HuH-7.5 (cell line): Measurements from ENCODE around the gene ASXL2.
"Not testable (repeated sequence)": the region's sequence is repeated elsewhere in the genome, so short reads cannot be mapped to it uniquely, and the experiment has no call there.

ENCODE experiments used
- DNase-seq: peaks from one replicate; pipeline ENCODE4 v3.0.0; 2011; ENCODE audit warnings: low spot score

Gene ASXL2

GRCh38 chr2:25891672-25892071 lies 13.4 kb upstream of the ASXL2 start:
- DNase-seq = no peak

DNA sequence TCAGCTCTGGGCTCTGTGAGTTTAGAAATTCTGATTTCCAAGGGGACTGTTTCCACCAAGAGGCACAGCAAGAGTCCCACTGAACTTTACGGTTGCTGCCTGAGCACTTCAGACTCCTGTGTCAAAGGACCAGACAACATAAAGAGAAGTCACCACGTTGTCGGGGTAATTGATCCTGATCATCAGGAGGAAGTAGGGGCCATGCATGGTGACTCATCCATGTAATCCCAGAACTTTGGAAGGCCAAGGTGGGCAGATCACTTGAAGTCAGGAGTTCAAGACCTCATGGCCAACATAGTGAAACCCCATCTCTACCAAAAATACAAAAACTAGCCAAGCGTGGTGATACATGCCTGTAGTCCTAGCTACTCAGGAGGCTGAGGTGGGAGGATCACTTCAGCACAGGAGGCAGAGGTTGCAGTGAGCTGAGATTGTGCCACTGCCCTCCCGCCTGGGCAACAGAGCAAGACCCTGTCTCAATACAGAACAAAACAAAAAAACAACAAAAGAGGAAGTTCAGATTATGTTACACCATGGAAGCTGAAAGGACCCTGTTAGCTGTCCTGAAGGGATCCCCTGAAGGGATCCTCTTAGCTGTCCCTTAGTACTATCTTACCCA lies 9.4 kb upstream of the ASXL2 start:
- DNase-seq = no peak

- DNase-seq = no peak
Measured at GRCh38 chr2:25885933-25886332, 7.6 kb upstream of the ASXL2 start.

GRCh38 chr2:25881764-25882163 lies 3.5 kb upstream of the ASXL2 start:
- no peak for DNase-seq

DNA sequence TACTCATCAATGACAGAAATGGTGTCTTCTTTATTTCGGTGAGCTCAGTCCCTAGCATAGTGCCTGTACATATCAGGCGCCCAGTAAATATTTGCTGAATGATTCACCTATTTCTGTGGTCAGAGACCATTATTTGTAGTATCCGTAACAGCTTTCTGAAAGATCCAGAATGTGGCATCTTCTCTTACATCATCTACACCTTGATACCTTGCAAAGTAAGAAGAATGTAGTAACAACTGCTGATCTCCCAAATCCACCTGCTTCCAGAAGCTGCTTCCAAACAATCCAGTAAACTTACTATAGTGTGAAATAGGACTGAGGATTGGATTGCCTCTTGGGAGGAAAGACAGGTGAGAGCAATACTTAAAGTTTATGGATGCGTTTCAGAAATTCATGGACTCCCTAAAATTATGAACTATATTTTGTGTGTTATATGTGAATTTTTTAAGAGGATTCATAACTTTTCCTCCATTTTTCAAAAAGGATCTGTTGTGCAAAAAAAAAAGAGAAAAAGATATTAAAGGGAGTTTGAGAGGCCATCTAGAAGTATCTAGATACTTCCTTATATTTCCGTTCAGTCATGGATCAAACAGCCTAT lies 945 bp upstream of the ASXL2 start:
- no peak for DNase-seq

DNA sequence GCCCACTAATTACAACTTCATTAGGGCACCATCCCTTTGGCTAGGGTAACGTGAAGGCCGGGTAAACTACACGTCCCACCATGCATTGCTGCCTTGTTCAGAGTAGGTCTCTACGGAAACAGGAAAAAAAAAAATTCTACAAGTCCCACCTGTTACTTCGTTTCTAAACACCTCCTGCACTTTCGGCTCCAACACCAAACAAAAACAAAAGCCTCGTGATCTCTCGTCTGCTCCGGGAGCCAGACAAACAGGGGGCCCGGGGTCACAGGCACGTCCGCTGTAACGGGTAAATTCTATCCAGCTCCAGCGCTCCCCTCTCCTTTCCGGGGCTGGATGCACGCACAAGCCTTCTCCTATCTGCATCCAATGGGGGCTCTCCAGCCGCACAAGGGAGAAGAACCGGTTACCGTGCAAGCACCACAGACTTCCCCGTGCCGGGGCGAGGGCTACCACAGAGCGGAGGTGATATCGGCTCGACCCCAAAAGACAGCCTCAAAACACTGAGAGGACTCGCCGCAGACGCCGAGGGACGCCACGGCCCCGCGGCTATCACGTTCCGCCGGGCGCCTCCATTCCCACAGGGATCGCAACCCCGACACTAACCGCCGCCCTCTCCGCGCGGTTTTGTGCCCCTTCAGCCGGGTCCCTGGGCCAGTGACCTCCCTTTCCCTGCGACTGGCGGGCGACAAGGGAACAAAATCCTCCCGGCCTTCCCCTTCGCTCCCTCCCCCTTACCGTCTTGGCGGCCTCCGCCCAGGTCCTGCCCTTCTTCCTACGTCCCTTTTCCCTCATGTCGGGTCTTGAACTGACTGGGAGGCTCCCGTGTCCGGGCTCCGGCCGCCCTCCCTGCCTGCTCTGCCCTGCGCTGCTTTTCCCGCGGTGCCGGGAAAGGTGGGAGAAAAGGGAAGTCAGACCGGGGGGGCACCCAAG lies 591 bp downstream of the ASXL2 start:
- peak; percentile 56 for DNase-seq

GRCh38 chr2:25872134-25872533 lies 6.2 kb downstream of the ASXL2 start:
- no peak for DNase-seq

GRCh38 chr2:25867396-25868003 lies 10.8 kb downstream of the ASXL2 start:
- DNase-seq = no peak

DNA sequence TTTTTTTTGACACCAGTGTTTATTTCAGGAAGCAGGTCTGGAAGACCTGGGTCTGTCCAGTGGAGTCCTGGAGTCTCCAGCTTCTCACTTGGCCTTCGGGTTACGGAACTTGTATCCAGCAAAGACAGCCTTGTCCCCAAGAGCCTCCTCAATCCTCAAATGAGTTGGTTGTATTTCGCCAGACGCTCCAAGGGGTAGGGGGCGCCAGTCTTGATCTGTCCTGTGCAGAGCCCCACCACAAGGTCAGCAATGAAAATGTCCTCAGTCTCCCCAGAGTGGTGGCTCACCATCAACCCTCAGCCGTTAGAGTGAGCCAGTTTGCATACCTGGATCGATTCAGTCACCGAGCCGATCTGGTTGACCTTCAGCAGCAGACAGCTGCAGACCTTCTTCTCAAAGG lies 21.9 kb downstream of the ASXL2 start:
- DNase-seq = no peak

DNA sequence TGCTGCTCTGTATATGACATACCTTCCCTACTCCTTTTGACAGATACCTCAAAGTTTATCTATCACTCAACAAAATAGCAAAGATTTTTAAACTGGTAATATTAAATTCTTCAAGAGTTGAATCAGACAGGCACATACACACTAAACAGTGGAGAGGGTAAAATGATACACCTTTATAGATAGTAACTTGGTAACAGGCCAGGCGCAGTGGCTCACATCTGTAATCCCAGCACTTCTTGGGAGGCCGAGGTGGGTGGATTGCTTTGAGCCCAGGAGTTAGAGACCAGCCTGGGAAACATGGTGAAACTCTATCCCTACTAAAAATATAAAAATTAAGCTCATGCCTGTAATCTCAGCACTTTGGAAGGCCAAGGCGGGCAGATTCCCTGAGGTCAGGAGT lies 23.2 kb downstream of the ASXL2 start:
- no peak for DNase-seq

DNA sequence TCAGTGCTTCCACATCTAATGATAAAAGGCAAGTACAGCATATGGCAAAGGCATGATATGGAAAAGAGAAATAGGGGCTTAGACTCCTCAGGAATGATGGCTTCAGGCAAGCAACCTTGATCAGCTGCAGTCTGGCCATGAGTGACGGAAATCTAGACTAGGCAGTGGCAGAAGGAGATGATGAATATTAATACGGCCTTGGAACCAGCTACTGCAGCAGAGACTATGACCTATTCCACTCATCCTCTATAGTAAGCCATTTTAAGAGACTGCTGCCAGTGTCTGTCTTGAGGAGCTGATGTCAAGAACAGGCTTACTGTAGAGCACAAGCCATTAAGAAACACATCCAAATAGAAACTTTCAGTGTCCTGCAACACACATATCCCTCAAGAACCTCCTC lies 23.7 kb downstream of the ASXL2 start:
- no peak for DNase-seq

DNA sequence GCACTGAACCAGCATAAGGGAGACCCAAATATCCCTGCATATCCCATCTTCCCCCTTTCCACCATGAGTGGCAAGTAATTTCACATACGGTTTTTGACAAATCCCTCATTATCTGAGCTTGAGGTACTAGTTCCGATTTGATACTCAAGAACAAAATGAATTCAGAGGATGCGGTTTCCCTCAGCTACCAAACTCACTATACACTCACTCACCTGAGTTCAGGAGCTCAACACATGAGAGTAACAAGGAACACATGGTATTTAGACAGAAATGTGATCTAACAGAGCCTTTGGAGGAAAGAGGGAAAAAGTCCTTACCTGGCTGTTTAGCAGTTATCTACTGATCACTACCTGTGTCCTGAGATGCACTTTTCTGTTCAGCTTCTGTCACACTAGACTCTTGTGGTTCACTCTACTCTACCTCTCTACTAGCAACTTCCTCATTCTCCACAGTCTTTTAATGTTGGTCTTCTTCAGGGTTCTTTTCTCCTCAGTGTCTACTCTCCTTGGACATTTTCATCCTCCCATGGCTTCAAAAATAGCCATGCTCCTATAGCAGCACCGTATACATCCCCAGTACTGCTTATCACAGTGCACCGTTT lies 25.1 kb downstream of the ASXL2 start:
- no peak for DNase-seq

- peak; percentile 16 for DNase-seq
Measured at GRCh38 chr2:25851740-25852503, 26.4 kb downstream of the ASXL2 start.

DNA sequence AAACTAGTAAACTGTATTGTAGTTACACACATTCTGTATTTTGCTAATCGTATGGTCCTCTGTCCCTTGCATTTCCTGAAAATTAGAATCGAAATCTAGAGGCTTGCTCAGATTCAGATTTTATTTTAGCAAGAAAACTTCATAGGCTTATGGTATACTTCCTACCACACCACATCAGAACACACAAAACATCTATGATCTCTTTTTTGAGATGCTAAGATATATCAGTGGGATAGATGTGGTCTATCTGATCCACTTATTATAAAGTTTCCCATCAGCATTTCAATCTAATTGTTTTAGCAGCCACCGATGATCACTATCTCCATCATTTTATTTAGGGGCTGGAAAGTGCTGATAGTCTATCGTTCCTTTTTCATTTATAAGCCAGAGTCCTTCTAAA lies 27.9 kb downstream of the ASXL2 start:
- not testable (repeated sequence) for DNase-seq

- DNase-seq = not testable (repeated sequence)
Measured at GRCh38 chr2:25849350-25849749, 28.9 kb downstream of the ASXL2 start.

DNA sequence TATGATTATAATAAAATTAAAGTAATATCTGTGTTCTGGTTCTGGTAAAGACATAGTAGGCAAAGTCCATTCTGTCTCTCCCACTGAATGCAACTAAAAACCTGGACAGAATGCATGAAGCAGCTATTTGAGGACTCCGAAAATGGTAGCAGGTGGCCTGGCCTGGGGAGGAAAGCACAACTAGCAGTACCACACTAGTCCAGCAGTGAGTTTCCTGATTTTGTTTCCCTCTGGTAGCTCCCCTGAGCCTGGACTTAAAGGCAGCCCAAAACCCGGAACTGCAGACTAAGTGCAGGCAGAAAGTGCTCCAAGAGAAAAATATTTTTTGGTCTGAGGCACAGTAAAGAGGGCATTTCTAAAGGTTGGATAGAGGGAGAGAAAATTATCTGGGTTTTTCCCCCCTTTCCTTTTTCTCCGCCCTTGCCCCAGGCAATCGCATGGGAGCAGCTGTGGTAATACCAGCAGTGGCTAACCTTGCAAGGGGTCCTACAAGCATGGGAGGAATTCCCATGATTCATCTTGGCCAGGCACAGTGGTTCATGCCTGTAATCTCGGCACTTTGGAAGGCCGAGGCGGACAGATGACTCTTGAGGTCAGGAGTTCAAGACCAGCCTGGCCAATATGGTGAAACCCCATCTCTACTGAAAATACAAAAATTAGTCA lies 32.3 kb downstream of the ASXL2 start:
- no peak for DNase-seq

DNA sequence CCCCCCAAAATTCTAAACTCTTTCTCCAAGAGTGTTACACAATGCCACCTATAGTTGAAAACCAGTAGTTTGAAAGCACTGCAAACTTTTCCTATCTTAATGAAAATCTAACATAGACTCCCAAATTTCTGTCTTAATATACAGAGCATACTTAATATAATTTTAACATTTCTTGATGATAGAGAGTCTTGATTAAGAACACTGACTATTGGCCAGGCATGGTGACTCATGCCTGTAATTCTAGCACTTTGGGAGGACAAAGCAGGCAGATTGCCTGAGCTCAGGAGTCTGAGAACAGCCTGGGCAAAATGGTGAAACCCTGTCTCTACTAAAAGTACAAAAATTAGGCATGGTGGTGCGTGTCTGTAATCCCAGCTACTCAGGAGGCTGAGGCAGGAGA lies 34.2 kb downstream of the ASXL2 start:
- DNase-seq = no peak

- DNase-seq = no peak
Measured at GRCh38 chr2:25842155-25842554, 36.1 kb downstream of the ASXL2 start.

DNA sequence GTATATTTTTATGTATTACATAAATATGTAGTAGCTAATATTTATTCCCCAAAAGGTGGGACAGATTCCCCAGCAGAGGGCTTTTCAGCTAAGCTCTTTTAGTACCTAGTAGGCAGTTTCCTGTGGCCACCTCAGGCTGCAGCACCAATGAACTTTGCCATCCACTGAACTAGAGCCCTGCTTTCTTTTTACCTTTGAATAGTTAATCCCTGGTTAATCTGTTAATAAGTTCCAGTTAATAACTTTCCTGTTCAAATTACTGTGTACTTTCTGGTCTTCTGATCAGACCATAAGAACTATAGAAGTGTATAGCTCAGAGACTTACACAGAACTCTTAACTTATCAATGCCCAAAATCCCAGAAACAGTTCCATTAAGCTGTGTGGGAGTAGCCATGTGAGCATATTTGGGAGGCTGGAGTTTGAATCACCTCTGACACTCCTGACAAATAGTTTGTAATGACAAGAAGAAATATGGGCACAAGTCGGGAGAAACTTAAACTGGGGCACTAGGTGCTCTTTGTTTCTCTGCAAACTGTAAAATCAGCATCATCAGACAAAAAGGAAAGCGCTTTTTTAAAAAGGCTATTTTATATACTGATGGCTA lies 40.0 kb downstream of the ASXL2 start:
- DNase-seq = no peak

DNA sequence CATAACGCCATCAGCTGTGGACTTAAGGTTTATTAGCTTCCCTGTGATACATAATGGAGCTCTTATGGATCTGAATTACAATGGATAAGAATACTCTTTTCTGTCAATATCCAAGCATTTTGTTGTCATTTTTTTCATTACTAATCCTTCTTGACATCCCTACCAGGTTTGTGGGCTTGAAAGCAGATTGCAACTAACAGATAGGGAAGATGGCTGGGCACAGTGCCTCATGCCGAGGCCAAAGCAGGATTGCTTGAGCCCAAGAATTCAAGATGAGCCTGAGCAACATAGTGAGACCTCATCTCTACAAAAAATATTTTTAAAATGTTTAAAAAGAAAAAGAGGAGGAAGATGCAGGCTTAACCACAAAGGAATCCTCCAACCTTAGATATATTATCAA lies 42.4 kb downstream of the ASXL2 start:
- DNase-seq = no peak

DNA sequence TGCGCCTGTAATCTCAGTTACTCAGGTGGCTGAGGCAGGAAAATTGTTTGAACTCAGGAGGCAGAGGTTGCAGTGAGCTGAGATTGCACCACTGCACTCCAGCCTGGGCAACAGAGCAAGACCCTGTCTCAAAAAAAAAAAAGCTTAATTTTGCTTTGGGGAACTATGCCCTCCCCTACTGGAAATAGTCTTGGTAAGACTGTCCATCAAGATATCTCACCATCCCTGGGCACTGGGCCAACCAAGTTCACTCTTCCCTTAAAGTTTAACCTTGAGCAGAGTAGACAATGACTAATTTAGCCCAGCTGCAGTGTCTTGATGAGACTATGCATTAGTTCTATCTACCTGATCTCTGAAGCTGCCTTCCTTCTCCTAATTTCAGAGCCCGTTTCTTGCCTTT lies 44.7 kb downstream of the ASXL2 start:
- DNase-seq = no peak
